8988T (cell line): Measurements from ENCODE around the gene HSDL2.

ENCODE experiments used
- DNase-seq: peaks from one replicate; pipeline ENCODE4 v3.0.0; 2011

The HSDL2 gene

DNA sequence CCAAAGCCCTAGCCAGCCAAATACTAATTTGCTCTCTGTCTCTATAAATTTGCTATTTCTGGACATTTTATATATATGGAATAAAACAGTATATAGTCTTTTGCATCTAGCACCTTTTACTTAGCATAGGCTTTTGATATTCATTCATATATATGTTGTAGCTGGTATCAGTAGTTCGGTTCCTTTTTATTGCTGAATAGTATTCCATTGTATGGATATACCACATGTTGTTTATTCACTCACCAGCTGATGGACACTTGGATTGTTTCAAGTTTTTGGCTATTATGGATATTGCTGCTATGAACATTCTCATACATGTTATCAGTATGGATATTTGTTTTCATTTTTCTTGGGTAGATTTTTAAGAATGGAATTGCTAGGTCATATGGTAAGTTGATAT, 82.9 kb downstream of the HSDL2 start:
- no peak for DNase-seq

DNA sequence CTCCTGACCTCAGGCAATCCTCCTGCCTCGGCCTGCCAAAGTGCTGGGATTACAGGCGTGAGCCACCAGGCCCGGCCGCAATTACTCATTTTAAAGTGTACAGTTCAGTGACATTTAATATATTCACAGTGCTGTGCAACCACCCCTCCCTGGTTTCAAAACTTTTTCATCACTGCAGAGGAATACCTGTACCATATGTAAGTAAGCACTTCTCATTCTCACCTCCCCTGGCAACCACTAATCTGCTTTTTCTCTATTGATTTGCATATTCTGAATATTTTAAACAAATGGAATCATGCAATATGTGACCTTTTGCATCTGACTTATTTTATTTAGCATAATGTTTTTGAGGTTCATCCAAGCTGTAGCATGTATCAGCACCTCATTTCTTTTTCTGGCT, 85.4 kb downstream of the HSDL2 start:
- no peak for DNase-seq

DNA sequence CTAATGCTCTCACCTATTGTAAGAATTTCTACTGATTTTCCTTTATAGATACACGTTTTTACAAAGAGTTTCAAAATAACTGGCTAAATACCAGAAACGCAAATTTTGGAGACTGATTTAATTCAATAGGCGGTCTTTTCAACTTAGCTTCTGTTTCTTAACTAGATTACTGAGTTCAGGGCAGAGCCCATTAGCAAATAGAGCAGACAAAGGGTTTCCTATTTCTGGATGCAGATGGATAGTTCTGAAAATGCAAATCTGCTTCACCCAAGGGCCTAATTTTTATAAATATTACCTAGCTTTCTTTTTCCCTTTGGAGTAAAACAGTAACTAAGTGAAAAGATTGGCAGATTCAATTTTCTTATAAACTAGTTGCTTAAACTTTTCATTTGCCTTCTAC, 93.1 kb downstream of the HSDL2 start:
- DNase-seq, result no peak

DNA sequence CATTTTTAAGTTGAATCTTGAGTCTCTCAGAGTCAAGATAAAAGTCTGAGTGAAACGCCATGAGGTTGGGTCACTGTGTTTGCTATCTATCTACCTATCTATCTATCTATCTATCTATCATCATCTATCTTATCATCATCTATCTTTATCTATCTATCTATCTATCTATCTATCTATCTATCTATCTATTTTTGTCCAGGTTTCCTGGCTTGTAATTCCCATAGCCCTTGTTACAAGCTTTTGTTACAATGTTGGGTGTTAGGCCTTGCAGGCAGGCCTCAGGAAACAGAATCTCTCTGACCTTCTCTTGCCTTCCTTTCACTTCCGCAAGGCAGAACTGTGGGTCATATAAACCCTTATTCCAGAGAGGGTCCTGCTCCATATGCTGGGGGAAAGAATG, 94.1 kb downstream of the HSDL2 start:
- no peak for DNase-seq

DNA sequence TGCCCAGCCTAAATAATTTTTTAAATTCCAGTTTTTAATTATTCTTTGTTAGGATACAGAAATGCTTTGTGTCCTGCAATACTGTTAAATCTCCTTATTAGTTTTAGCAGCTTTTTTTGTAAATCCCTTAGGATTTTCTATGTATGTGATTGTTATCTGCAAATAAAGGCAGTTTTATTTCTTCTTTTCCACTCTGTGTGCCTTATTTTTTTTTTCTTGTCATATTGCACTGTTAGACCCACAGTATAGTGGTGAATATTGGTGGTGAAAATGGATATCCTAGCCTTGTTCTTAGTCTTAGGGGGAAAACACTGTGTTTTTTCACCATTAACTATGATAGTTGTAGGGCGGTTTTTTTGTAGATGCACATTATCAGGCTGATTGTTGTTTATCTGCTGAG, 95.4 kb downstream of the HSDL2 start:
- no peak for DNase-seq

DNA sequence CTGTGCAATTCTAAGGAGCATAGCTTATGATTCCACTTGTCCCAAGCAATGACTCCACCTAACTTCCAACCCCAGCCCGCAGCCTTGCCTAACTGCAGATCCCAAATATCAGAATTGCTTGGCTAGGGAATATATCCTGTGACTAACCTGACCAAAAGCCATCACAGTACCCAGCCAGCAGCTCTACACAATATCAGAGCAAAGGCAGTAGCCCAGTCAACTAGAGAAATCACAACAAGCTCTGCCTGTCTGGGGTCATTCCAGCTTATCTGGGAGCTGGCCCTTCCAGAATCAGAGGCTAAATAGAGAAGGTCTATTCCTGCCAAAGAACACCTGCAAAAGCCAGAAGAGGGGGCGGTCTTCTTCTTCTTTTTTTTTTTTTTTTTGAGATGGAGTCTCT, 97.4 kb downstream of the HSDL2 start:
- no peak for DNase-seq

DNA sequence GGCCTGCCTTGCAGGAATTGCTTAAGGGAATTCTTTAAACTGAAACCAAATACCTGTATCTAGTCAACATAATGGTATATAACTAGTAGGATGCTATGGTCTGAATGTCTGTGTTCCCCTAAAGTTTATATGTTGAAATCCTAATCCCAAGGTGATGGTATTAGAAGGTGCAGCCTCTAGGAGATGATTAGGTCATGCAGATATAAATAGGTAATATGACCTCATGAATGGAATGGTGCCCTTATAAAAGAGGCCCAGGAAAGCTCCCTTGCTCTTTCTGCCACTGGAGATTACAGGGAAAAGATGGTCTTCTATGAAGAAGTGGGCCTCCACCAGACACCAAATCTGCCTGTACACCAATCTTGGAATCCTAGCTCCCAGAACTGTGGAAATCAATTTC, 99.3 kb downstream of the HSDL2 start:
- DNase-seq, result no peak

DNA sequence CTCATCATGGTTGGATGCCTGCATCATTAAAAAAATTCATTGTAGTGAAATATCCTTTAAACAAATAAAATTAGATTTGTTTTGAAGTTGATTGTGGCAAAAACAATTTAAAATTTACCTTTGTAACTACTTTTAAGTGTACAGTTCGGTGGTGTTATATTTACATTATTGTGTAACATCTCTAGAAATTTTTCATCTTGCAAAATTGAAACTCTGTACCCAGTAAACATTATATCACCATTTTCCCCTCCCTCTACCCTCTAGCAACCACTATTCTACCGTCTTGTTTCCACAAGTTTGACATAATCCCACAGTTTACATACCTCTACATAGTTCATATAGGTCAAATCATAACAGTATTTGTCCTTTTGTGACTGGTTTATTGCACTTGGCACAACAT, 104.7 kb downstream of the HSDL2 start:
- no peak for DNase-seq

DNA sequence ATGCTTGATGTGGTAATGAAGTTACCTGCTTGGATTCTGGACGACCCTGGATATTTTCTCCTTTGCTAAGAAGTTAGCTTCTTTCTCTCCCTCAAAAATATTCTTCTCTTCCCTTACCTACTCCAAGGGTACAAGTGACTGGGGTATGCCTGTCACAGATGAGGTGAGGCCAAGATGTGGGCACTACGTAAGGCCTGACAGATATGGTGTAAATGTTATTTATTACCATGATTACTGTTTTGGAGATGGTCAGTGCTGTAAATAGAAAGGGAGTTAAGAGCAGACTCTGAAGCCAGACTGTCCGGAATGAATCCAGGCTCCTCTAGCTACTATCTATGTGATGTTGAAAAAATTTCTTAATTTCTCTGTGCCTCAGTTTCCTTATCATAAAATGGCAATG, 105.7 kb downstream of the HSDL2 start:
- DNase-seq, result no peak

DNA sequence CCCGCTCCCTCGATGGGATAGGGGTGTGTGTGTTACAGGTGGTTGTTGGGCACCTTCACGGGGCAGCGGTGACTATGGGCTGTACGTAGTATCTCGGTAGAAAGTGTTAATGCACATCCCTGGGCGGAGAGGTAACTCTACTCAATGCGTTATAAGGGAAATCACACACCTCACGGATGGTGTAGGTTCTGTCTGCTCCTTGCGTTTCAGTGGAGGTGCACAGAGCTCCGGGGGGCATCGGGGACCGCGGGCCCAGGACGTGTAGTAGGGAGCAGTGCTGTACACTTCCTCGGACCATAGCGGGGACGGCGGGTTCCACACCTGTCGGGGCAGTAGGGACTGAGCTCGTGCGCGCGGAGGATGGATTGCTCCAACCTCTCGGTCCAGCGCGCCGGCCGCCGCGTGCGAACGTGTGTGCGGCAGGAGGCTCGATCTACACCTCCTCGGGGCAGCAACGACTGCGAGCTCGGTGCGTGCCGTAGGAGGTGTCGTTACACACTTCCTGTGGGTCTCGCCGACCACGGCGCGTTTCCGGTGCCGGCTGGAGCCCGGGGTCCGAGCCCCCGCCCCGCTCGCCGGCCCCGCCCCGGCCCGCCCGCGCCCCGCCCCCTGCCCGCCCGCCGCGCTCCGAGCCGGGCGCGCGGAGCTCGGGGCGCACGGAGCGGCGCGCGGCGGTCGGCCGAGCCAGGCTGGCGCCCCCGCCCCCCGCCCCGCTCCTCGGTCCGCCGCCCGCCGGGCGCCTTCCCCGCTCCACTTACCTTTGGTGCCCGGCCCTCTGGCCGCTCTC, 106.5 kb downstream of the HSDL2 start, which contains the start of gene KIAA1958:
TSS of gene KIAA1958 (plus strand) at position 607 of the 787 bp plus-strand sequence. CDS start 87,254 bp downstream, outside the sequence.
- peak; percentile 93 for DNase-seq

DNA sequence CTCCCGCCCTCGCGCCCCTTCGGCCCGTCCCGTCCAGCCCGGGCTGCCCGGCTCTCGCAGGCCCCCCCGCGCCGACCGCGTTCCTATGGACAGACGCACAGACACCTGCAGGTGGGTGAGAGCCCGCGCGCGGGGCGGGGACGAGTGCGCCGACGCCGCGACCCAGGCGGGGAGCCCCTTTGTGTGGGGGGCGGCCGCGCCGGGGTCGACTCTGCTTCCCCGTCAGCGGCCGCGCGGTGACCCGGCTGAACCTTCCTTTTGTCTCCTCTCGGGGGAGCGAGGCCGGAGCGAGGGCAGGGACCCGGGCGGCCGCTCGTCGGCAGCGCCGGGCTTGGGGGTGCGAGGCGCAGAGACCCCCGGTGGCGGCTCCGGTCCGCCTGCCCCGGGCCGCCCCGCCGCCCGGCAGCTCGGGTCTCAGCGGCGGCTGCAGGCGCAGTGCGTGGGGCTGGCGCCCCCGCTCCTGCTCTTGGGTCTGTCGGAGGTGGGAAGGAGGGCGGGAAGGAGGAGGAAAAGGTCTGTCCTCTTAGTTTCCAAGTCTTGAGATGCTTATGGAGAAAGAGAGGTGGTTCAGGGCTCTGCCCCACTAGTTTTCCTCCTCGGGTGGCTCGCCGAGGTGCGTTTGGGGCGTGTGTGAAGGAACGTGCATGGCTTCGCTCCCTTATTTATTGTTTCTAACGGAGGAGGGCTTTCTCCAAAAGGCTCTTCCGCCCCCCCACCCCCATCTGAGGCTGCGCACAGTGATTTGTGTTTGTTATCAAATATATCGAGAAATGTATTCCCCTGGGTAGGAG, 107.3 kb downstream of the HSDL2 start:
- peak; percentile 81 for DNase-seq

DNA sequence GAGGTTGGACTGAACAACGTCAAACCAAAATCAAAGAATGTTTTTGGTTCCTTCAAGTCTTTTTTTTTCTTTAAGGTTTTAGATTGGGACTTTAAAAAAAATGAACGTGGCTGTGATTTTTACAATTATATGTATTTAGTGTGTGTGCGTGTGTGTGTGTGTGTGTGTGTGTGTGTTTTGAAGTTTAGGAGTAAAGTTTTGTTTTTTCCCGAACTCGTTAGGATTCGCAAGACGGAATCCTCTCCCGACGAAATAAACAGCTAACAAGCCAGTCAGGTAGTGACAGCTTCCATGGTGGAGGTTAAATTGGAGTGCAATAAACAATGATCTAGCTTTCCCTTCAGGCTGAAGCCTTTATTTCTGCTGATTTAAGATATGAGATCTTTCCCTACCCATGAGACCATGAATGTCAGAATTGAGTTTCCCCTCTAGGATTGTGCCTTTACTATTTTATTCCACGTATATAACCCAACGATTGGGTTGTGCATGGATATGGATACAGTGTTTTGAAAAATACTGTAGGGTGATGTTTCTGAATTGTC, 108.0 kb downstream of the HSDL2 start:
- DNase-seq, result no peak

DNA sequence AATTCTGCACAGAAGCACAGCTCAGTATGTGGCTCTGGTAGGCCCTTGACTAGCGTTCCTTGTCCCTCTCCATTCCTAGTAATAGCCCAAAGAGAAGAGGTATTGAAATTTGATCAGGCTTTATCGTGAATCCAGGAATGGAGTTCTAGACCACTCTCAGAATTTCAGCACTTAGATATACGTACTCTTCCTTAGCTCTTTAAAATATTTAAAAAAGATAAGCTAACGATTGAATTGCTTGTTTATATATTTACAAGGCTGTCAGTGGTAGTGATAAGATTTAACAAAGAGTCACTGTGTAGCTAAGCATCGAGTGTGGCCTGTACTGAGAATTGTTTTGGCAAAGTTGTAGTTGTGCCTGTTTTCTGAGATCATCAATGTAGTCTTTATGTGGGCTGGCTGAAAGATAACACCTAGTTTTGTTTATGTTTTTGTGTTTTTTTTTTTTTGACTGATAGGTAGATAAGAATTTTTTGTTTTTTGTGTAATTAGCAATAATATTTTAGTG, 109.2 kb downstream of the HSDL2 start:
- no peak for DNase-seq

DNA sequence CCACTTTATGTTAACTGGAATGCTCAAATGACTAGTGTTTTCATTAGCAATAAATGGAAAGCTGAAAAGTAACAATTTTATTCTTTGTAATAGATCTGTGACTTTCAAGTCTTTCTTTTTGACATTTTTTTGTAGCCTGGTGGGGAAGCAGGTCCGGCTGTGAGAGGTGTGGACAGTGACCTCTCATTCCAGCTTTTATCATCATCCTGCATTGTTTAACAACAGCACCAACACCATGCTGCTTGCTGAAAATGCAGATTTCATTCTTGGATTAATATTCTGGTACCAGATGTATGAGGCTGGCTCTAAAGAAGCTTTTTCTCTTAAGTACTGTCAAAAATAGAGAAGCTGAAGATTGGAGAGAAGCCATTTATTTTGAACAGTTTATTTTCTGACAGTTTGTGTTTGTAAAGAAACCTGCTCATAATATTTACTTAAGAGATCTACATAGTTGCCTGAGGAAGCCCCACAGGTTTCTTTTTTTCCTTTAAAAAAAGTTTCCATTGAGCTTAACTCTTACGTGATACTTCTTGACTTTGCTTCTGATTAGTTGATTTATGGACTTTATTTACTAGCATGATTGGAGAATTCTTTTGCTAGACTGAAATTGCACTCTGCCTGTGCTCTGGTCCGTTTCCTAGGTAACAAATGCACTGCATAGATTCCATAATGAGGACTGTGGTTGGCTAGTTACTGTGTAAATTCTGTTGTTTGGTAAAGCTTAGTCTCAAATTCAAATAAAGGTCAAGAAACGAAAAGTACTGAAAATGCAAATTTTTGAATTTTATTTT, 110.2 kb downstream of the HSDL2 start:
- DNase-seq, result no peak

DNA sequence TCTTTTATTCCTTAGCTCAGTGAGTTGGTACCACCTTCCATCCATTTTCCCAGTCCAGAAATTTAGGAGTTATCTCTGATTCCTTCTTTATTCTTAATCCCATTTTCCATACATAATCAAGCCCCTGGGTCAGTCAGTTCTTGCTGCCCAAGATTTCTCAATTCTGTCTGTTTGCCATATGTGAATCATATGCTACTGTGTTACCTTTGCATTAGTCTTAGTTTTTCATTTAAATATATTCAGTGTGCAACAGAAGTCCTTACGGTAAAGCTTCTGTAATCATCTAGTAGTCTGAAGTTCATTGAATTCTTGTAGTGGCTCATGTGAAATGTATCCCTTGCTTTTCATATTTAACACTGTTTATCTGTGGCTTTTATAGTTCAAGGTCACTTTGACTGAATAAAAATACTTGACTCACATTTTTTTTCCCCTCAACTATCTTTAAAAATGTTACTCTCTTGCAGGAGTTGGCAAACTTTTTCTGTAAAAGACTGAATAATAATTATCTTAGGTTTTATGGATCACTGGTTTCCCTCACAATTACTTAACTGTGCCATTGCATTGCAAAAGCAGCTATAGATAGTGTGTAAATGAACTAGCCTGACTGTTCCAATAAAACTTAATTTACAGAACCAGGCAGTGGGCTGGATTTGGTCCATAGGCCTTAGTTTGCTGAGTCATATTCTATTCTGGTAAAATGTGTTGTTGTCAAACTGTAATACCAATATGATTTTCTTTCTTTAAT, 113.7 kb downstream of the HSDL2 start:
- DNase-seq, result no peak

DNA sequence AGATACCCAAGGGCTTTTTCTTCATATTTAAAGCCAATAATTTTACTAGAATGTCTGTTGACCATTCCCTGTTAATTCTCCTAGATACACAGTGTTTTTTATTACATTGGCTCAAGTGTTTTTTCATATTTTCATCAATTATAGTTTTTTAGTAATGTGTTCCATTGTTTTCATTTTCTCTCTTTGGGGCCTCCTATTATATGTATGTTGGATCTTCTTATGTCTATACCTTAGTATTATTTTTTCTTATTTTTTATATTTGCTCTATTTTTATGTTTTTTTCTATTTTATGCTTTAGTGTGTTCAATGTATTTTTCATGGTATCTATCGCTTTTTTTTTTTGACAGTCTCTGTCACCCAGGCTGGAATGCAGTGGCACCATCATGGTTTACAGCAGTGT, 114.2 kb downstream of the HSDL2 start:
- no peak for DNase-seq

DNA sequence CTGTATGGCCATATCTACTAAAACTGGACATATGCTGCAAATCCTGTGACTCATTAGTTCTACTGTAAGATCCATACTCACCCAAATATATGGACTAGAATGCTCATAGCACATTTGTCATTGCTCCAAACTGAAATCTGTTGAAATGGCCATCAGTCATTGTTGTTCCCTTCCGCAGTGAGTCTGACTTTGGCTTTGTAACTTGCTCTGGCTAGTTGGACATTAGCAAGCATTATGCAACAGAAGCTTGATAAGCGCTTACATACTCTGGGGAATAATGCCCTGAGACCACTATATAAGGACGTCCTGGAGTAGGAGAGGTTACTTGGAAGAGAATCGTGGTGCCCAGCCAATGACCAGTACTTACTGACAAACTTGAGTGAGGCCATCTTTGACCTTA, 115.7 kb downstream of the HSDL2 start:
- no peak for DNase-seq

DNA sequence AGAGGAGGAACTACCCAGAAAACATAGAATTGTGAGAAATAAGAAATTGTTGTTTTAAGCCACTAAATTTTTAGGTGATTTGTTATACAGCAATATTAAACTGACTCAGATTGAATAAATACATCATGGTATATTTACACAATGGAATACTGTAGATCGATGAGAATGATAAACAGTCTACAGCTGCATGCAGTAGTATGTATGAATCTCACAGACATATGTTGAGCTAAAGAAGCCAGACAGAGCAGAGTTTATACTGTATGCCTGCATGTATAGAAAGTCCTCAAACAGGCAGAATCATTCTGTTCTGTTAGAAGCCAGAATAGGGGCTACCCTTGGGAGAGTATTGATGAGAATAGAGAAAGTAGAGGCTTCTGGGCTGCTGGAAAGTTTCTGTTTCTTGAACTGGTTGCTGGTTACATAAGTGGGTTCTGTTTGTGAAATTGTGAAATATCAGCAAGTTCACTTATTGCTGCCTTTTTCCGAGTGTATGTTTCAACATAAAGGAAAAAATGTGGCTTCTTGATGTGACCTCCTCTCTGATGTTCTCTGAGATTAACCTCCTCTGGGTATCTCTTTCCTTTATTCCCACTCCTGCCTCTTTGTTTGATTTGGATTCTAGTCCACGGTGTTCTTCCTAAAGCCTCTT, 116.3 kb downstream of the HSDL2 start:
- DNase-seq, result no peak

DNA sequence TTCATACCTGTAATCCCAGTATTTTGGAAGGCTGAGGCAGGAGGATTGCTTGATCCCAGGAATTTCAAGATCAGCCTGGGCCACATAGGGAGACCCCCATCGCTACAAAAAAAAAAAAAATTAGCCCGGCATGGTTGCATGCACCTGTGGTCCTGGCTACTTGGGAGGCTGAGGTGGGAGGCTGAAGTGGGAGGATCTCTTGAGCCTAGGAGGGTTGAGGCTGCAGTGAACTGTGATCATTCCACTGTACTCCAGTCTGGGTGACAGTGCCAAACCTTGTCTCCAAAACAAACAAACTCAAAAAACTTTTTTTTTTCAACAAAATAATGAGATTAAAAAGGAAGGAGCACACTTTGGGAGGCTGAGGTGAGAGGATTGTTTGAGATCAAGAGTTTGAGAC, 120.9 kb downstream of the HSDL2 start:
- DNase-seq, result no peak

DNA sequence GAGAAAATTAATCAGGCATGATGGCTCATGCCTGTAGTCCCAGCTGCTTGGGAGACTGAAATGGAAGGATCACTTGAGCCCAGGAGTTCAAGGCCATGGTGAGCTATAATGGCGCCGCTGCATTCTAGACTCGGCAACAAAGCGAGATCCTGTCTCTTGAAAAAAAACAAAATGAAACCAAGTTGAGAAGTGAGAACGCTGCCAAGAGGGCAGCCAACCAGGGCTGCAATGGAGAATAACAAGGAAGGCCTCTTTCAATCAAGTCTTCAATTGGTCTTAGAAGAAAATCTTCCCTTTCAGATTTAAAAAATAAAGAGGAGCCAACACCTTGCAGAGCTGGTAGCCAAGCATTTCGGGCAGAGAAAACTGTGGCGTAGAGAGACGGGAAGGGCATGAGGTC, 121.4 kb downstream of the HSDL2 start:
- DNase-seq, result no peak

DNA sequence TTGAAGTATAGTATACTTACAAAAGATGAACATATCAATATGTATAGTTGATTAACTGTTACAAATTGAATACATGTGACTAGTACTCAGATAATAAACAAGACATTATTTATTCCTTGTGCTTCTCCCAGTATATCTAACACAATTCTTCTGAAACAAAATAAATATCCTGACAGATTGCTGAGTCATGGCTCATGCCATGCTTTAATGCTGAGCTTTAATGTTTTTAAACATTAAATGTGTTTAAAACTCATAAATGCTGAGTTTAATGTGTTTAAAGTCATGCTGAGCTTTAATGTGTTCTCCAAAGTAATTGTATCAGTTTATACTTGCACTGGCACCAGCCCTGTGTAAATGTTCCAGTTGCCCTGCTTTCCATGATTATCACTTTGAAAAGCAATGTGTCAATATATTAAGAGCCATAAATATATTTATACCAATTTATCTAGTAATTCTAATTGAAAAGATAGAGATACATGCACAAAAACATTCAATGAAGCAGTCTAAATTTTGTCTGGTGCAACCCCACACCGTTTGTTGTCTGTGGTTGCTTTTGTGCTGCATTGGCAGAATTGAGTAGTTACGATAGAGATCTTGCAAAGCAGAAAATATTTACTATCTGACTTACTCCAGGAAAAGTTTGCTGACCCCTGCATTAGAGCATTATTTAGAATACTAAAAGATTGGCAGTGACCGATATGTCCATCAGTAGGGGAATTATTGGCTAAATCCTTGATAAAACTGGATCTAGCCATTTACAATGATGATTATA, 122.5 kb downstream of the HSDL2 start:
- DNase-seq, result no peak
